HepG2 (cell line): ENCODE data around the gene INAFM2. TPM values are rescaled to one million over a fixed set of nuclear protein-coding genes. Genes with fewer than 3 reads are reported as not detected.

Experiments used
- ETV5 ChIP-seq: IDR thresholded peaks from 2 replicates; pipeline ENCODE4 v1.6.1; 2018; ENCODE audit warnings: missing biosample characterization, missing genetic modification reagents, inconsistent platforms, borderline replicate concordance
- ZBTB40 ChIP-seq, 2 experiments: fragments of 450-650 bp in 1 of 2; sonication (generic) in 1 of 2; formaldehyde crosslinking in 1 of 2; IDR thresholded peaks; 2 replicates each; pipeline versions ENCODE4 v1.6.1 to v1.8.0; 2016 to 2022; ENCODE audit warnings: antibody characterized with exemption in 1 of 2, mild to moderate bottlenecking in 1 of 2, missing genetic modification reagents in 1 of 2
- ZNF280D ChIP-seq: sonication (generic); formaldehyde crosslinking; IDR thresholded peaks from 2 replicates; pipeline ENCODE4 v1.5.1; 2020; ENCODE audit warnings: mild to moderate bottlenecking, missing genetic modification reagents
- ZNF780A ChIP-seq: sonication (generic); formaldehyde crosslinking; IDR thresholded peaks from 2 replicates; pipeline ENCODE4 v1.8.0; 2022; ENCODE audit warnings: mild to moderate bottlenecking, missing genetic modification reagents, moderate library complexity
- polyA plus RNA-seq, 8 experiments: library from polyadenylated mRNA; depleted of rRNA in 3 of 8; stranded (reverse) in 7 of 8; unstranded in 1 of 8; fragments of >200 nt; fragmentation: Illumina TruSeq in 4 of 8; extraction: Trizol in 4 of 8; gene quantifications; 2 replicates each; pipeline versions ENCODE4 v1.2.1 to v1.2.3, GENCODE V29; 2011 to 2016; ENCODE audit warnings: low read depth in 4 of 8, missing spikeins in 1 of 8, mixed read lengths in 1 of 8; ENCODE audit not compliant: insufficient read depth in 1 of 8
- total RNA-seq, 5 experiments: library from RNA; depleted of rRNA; stranded (reverse); fragments of >200 nt; fragmentation: Illumina TruSeq; extraction: Trizol; gene quantifications; 2 replicates each; pipeline ENCODE4 v1.2.3, GENCODE V29; 2016; ENCODE audit warnings: low read depth in 1 of 5
- TF ChIP-seq, protein P1 (sequence below): sonication (generic); formaldehyde crosslinking; IDR thresholded peaks from 2 replicates; pipeline ENCODE4 v1.5.1; 2020; ENCODE audit warnings: missing genetic modification reagents, mild to moderate bottlenecking, borderline replicate concordance
- TF ChIP-seq, protein P2 (sequence below): sonication (generic); formaldehyde crosslinking; IDR thresholded peaks from 2 replicates; pipeline ENCODE4 v1.4.0; 2020; ENCODE audit warnings: missing genetic modification reagents, borderline replicate concordance

The INAFM2 gene
- total and polyA plus RNA-seq, 2 of the 13 experiments (the other 11 are each of a cell fraction or from before 2014, with no cell fraction given), result 5.5 to 6.5 TPM

- TF ChIP-seq ZBTB40 (IDR thresholded peaks at IDR 0.05) (no peak), ZBTB40 (CRISPR knock-in tag; IDR thresholded peaks at IDR 0.05) (peak; percentile 87), ZNF280D (no peak), ZNF780A (CRISPR knock-in tag) (peak; percentile 92; the same call in 1 of the 2 replicates), ETV5 (CRISPR knock-in tag) (peak; percentile 89)
- TF ChIP-seq, protein P1, sequence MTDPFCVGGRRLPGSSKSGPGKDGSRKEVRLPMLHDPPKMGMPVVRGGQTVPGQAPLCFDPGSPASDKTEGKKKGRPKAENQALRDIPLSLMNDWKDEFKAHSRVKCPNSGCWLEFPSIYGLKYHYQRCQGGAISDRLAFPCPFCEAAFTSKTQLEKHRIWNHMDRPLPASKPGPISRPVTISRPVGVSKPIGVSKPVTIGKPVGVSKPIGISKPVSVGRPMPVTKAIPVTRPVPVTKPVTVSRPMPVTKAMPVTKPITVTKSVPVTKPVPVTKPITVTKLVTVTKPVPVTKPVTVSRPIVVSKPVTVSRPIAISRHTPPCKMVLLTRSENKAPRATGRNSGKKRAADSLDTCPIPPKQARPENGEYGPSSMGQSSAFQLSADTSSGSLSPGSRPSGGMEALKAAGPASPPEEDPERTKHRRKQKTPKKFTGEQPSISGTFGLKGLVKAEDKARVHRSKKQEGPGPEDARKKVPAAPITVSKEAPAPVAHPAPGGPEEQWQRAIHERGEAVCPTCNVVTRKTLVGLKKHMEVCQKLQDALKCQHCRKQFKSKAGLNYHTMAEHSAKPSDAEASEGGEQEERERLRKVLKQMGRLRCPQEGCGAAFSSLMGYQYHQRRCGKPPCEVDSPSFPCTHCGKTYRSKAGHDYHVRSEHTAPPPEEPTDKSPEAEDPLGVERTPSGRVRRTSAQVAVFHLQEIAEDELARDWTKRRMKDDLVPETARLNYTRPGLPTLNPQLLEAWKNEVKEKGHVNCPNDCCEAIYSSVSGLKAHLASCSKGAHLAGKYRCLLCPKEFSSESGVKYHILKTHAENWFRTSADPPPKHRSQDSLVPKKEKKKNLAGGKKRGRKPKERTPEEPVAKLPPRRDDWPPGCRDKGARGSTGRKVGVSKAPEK (CRISPR knock-in tag), result no peak
- TF ChIP-seq, protein P2, sequence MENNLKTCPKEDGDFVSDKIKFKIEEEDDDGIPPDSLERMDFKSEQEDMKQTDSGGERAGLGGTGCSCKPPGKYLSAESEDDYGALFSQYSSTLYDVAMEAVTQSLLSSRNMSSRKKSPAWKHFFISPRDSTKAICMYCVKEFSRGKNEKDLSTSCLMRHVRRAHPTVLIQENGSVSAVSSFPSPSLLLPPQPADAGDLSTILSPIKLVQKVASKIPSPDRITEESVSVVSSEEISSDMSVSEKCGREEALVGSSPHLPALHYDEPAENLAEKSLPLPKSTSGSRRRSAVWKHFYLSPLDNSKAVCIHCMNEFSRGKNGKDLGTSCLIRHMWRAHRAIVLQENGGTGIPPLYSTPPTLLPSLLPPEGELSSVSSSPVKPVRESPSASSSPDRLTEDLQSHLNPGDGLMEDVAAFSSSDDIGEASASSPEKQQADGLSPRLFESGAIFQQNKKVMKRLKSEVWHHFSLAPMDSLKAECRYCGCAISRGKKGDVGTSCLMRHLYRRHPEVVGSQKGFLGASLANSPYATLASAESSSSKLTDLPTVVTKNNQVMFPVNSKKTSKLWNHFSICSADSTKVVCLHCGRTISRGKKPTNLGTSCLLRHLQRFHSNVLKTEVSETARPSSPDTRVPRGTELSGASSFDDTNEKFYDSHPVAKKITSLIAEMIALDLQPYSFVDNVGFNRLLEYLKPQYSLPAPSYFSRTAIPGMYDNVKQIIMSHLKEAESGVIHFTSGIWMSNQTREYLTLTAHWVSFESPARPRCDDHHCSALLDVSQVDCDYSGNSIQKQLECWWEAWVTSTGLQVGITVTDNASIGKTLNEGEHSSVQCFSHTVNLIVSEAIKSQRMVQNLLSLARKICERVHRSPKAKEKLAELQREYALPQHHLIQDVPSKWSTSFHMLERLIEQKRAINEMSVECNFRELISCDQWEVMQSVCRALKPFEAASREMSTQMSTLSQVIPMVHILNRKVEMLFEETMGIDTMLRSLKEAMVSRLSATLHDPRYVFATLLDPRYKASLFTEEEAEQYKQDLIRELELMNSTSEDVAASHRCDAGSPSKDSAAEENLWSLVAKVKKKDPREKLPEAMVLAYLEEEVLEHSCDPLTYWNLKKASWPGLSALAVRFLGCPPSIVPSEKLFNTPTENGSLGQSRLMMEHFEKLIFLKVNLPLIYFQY (CRISPR knock-in tag), result 0 out of 2 replicates have a peak, but pooled peaks have one; percentile 59
Observed at GRCh38 chr15:40367686-40368611, 44.5 kb downstream of the INAFM2 start (continued).
